Ovary (tissue), 3 donors: ENCODE data around the gene CDIPT.

ENCODE experiments used
- CTCF ChIP-seq, 3 donors: fragments of 450-650 bp in 2 of 3; fragments of 200-600 bp in 1 of 3; IDR thresholded peaks; one replicate each; pipeline versions ENCODE4 v1.5.1 to v1.8.0; 2016 to 2022; ENCODE audit warnings: antibody characterized with exemption in 3 of 3, mild to moderate bottlenecking in 1 of 3
- EP300 ChIP-seq: sonication (generic); formaldehyde crosslinking; IDR thresholded peaks from one replicate; pipeline ENCODE4 v1.6.1; 2017; ENCODE audit warnings: antibody characterized with exemption
- POLR2A ChIP-seq: fragments of 450-650 bp; IDR thresholded peaks from one replicate; pipeline ENCODE4 v1.6.1; 2017; ENCODE audit warnings: antibody characterized with exemption, mild to moderate bottlenecking, moderate library complexity
- donor health status: DM: no; HTN: no; CAD: no.

- TF ChIP-seq POLR2A (no peak), CTCF (IDR thresholded peaks at IDR 0.05) (no peak), EP300 (no peak)
Measured at GRCh38 chr16:29837841-29838240, 25.2 kb downstream of the CDIPT start.
